ENCODE data around the gene ERC2.
"Not testable (repeated sequence)": the region's sequence is repeated elsewhere in the genome, so short reads cannot be mapped to it uniquely, and the experiment has no call there.

ERC2 gene

DNA sequence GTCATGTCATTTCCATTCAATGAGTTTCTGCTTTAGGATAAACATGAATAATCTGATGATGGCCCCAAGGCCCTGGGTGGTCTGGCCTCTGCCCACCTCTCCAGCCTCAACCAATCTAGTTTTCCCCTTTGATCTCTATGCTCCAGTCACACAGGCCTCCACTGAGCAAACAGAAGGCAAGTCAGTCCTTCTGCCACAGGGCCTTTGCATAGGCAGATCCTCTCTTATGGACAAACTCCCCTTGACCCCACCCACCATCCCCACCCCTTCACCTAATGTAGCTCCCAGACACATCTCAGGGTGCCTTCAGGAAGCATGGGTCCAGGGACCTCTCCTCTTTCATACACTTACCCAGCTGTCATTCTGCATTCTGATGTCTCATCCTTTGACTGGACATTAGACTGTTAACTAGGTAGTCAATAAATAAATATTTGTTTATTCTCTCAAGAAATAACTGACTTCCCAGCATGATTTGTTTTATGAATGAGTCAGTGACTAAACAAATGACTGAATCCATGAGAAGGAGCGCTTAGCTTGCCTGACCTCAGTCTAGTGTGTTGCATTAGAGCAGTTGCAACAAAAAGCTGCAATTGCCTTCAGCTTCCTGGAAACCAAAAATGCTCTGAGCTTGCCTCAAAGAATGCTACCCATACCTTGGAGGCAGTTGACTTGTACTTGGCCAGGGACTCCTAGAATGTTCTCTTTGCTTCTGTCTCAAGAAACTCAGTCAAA is 594.6 kb downstream of the ERC2 start:
- DNase-seq = no peak

GRCh38 chr3:55870594-55870993 is 597.7 kb downstream of the ERC2 start:
- DNase-seq = no peak

DNA sequence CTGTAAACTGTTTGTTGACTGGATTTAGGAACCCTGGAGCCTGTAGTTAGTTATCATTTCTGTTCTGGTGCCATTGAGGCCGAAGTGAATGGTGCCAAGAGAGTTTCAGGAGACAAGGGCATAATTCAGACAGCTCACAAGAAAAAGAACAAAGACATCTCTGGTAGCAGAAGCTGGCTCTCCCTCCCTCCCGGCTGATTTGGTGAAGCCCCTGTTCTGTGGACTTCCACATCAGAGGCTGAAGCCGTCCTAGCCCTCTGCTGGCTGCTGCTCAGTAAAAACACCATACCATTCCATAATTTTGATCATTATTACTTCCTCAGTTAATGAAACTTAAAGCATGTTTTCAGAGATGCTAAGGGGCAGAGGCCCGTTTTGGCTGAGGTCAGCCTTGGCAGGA is 599.9 kb downstream of the ERC2 start:
- DNase-seq = no peak

DNA sequence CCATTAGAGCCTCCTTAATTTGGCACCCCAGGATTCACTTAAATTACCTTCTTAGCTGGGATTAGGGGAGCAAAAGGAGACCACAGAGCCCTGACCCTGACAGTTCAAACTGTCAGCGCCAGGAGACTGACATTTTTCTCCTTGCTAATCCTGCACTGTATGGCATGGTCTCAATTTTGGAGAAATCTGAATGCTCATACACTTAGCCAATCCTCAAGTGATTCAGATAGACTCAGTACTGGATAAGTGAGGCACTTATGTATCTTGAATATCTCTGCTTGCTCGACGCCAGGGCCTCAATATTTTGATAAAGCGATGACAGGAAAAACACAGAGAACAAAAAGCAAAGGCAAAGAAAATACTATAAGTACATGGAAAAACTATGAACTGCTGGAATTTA is 605.2 kb downstream of the ERC2 start:
- no peak for DNase-seq

- DNase-seq = no peak
These were observed 608.1 kb downstream of the ERC2 start for GRCh38 chr3:55860049-55860721.

- DNase-seq = no peak
These were observed 609.0 kb downstream of the ERC2 start for GRCh38 chr3:55859305-55859704.

GRCh38 chr3:55858727-55859126 is 609.5 kb downstream of the ERC2 start:
- DNase-seq = no peak

- DNase-seq = no peak
These were observed 610.0 kb downstream of the ERC2 start for GRCh38 chr3:55858302-55858701.

GRCh38 chr3:55857633-55858032 is 610.6 kb downstream of the ERC2 start:
- no peak for DNase-seq

DNA sequence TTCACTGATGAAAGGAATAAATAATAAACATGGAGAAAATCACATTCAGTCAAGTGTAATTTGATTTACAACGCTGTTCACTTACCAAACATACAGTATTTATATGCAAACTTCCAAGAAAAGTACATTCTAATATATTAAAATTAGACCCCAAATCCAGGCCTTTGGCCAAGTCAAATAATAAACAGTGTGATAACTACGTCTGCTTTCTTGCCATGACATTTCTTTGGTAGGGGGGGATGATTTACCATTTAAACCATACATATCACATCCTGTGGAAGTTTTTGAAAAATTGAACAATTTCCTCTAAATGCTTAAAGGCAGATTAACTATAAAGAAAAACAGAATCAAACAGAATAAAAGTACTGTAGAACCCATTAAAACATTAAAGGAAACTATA is 613.0 kb downstream of the ERC2 start:
- no peak for DNase-seq

DNA sequence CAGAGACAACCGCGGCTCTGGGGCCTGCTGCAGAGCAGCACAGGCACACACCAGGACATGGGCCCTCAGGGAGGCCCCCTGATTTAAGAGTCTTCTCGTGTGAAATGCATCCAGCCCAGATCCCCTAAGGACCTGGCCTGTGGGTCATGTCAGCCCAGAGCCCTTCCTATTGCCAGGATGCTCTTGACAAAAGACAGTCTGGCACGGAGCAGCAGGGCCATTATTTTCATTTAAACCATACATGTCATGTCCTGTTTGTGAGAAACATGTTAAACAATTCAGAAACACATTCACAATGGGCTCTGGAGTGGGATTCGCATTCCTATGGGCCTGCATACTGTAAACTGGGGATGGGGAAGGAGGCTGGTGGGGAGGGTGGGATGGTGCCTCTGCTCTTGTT is 613.8 kb downstream of the ERC2 start:
- no peak for DNase-seq

DNA sequence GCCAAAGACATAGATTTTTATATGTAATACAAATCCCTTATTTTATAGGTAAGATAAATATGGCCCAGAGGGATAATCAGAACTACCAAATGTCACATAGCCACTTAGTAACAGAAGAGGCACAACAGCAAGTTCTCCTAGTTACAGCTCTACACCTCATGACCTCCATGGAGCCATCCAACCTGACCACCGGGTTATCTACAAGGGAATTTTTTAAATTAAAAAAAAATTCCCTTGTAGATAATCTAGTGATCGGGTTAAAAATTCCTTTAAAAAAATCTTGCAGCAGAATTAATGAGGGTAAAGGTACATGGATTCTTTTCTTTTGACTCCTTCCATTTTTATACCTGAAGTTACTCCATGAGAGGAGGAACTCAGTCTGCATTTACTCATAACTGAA is 615.9 kb downstream of the ERC2 start:
- no peak for DNase-seq

GRCh38 chr3:55842204-55842603 is 626.1 kb downstream of the ERC2 start:
- no peak for DNase-seq

DNA sequence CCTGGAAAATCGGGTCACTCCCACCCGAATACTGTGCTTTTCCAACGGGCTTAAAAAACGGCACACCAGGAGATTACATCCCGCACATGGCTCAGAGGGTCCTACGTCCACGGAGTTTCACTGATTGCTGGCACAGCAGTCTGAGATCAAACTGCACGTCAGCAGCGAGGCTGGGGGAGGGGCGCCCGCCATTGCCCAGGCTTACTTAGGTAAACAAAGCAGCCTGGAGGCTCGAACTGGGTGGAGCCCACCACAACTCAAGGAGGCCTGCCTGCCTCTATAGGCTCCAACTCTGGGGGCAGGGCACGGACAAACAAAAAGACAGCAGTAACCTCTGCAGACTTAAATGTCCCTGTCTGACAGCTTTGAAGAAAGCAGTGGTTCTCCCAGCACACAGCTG is 636.4 kb downstream of the ERC2 start:
- not testable (repeated sequence) for DNase-seq

DNA sequence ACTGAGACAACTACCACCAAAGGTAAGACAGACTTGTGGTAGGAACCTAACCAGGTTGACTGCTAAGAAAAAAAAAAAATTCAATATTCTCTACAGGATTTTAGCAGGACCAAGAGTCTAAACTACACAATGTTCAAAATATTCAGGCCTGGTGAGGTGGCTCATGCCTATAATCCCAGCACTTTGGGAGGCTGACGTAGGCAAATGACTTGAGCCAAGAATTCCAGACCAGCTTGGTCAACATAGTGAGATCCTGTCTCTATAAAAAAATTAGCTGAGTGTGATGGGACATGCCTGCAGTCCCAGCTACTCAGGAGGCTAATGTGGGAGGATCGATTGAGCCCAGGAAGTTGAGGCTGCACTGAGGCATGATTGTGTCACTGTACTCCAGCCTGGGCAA is 639.6 kb downstream of the ERC2 start:
- DNase-seq = no peak

GRCh38 chr3:55827786-55828185 is 640.5 kb downstream of the ERC2 start:
- no peak for DNase-seq

DNA sequence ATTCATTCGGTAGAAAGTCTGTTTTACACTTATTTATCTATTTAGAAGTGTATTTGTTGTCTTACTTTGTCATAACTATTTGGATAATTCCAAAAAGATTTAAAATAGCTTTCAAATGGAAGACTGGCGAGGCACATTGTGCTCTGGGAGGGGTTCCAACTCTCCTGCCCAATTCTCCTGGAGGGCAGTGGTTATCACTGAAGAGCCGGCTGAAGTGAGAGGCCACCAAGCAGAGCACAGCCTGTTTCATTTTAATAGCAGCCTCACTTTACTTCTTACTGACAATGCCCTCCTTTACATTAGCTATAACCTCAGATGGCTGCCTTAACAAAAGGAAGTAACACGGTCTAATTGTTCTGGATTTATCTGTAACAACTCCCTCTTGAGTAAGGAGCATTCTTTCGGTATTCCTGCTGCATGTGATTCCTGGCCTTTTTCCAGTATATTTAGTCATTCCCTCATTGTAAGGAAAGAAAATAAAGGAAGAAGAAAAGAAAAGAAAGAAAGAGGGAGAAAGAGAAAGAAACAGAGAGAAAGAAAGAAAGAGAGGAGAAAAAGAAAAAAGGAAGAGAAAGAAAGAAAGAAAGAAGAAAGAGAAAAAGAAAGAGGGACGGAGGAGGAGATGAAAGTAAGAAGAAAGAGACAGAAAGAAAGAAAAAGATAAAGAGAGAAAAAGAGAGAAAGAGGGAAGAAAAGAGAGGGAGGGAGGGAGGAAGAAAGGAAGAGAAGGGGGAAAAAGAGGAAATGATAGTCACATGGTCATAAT is 641.4 kb downstream of the ERC2 start:
- DNase-seq = no peak

GRCh38 chr3:55826097-55826496 is 642.2 kb downstream of the ERC2 start:
- no peak for DNase-seq

GRCh38 chr3:55824406-55824805 is 643.9 kb downstream of the ERC2 start:
- DNase-seq = no peak

DNA sequence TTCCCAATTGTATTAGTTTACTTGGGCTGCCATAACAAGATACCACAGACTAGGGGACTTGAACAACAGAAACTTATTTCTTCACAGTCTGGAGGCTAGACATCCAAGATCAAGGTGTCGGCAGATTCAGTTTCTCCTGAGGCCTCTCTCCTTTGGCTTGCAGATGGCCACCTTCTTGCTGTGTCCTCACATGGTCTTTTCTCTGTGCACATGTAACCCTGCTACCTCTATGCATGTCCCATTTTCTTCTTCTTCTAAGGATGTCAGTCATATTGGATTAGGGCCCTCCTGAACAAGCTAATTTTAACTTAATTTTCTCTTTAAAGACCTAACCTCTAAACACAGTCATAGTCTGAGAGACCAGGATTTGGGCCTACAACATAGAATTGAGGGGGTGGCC is 644.4 kb downstream of the ERC2 start:
- no peak for DNase-seq

- DNase-seq = no peak
These were observed 645.3 kb downstream of the ERC2 start for GRCh38 chr3:55823001-55823400.

- DNase-seq = no peak
These were observed 649.3 kb downstream of the ERC2 start for GRCh38 chr3:55819005-55819404.

DNA sequence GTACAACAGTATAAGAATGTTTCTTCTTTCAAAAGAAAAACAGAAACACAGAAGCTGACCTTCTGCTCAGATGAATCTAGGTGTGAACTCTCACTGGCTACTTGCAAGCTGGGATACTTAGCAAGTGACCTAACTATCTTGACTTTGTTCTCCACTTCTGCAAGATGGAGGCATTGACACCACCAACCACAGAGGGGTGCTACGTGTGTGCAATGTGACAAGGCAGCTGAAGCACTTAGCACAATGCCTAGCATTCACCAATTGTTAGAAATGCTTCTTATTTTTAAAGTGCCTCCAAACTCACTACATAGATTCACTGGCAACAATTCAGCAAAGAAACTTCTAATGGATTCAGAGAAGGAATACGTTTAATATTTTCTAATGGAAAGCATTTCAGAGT is 649.8 kb downstream of the ERC2 start:
- no peak for DNase-seq

All from suppressor macrophage (primary cell).